GM21360 (cell line): ENCODE measurements around the gene BAX.

Experiments used
- ATAC-seq: cut with Tn5 transposase; IDR thresholded peaks from one replicate; pipeline ENCODE4 v1.9.1; 2021; ENCODE audit warnings: mild to moderate bottlenecking, moderate library complexity; ENCODE audit not compliant: unreplicated experiment

BAX gene

DNA sequence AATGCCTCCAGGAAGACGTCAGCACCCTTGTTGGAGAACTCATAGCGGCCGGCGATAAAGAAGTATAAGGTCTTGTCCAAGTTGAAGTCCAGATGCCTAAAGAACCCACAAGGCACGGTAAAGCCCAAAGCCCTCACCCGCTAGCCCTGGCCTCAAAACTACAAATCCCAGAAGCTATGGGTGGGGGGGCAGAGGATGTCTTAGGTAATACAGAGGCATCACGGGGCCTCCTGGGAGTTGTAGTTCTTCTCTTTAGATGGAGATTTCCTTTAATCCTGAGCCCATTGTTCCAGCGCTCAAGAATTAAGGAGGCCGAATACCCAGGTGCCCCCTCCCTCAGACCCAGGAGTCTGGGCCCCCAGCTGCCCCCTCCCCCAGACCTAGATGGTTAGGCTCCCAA lies 27.6 kb downstream of the BAX start:
- ATAC-seq: no peak

DNA sequence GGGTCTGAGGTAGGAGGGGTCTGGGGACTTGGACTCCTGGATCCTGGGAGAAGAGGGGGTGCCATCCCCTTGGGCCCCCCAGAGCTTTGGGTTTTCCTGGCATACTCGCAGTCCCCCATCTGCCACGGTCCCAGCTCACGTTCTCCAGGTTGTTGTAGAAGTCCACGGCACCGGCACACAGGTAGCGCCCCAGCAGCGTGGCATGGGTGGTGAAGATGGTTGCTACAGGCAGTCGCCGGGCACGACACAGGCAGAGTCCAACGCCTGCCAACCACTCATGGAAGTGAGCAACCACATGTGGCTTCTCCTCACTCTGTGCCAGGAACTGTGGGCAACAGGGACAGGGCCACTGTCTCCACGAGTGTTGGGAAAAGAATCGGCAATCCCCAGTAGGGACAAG lies 31.0 kb downstream of the BAX start:
- no peak for ATAC-seq

DNA sequence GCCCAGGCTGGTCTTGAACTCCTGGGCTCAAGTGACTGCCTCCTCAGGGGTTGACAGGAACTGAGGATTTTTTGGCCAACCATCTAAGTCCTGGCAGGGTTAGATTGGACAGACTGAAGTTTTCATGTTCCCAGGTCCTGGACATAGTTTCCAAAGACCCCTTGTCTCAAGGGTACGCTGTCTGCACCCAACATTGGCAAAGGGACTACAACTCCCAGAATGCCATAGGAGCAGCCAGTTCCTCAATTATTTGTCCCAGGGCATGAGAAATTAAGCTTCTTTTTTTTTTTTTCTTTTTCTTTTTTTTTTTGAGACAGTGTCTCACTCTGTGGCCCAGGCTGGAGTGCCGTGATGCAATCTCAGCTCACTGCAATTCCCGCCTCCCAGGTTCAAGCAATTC lies 31.5 kb downstream of the BAX start:
- no peak for ATAC-seq

DNA sequence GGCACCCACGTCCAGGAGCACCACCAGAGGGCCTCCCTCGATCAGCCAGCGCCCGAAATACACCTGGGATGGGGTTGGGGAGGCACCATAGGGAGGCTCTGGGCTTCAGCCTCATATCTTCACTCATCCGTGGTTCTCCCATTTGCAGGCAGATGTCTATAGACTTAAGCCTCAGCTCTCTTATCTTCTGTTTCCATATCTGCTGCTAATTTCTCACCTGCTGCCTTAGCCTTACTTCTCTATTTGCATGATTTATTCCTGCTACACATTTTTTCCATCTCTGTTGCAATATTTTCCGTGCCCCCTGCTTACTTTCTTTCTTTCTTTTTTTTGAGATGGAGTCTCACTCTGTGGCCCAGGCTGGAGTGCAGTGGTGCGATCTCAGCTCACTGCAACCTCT lies 32.6 kb downstream of the BAX start:
- no peak for ATAC-seq

DNA sequence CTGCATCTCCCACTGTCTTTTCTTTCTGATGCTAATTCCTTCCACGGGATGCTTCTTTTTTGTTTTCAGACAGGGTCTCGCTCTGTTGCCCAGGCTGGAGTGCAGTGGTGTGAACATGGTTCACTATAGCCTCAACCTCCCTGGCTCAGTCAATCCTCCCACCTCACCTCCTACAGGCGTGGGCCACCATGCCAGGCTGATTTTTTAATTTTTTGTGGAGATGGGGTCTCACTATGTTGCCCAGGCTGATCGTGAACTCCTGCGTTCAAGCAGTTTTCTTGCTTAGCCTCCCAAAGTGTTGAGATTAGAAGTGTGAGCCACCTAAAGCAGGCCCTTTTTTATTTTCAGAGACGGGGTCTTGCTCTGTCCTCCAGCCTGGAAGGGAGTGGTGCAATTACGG lies 33.6 kb downstream of the BAX start:
- no peak for ATAC-seq

DNA sequence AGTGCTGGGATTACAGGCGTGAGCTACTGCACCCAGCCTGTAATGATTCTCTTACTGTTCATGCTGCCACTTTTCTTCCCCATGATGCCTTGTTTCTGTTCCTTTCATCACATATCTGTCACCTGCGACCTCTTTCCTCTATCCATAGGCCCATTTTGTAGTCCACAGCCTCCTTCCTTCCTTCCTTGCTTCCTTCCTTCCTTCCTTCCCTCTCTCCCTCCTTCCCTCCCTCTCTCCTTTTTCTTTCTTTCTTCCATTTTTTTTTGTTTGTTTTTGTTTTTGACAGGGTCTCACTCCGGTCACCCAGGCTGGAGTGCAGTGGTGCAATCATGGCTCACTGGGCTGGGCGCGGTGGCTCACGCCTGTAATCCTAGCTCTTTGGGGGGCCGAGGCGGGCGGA lies 34.2 kb downstream of the BAX start:
- ATAC-seq: no peak

DNA sequence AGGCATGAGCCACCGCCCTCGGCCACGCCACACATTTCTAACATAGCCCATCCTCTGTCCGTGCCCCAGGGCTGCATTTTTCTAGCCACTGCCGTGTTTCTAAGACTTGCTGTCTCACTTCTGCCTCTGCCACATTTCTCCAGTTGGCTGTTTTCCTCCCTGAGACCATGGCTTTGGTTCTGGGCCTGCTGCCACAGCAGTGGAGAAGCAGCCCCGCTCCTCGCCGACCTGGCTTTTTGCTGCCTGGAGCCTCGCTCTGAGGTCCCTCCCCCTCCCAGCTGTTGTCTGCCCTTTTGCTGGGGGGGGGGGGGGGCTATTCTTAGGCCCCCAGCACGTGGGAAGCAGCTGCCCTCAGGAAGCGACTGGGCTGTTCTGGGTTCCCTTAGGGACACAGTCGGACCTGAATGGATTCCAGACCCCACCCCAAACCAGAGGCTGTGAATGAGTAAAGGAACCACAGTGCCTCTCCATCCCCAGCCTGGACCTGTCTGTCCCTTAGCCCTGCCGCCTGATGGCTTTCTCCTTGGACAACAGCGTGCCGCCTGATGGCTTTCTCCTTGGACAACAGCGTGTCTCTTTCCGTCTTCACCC lies 35.1 kb downstream of the BAX start:
- no peak for ATAC-seq

DNA sequence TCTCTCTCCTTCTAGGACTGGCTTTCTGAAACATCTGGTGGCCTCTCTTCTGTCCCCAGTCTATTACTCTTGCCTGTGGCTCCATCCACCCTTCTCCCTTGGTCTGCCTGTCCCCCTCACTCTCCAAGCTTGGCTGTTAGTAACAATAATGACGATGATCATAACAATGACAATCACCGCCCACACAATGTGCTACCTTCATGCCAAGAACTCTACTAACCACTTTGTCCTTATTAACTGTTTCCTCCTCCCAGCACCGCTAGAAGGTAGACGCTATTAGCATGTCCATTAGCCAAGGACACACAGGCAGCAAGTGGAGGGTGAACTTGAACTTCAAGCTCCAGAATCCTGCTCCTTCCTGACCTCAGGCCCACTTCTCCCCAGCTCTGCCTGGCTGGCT lies 35.7 kb downstream of the BAX start:
- ATAC-seq: no peak

DNA sequence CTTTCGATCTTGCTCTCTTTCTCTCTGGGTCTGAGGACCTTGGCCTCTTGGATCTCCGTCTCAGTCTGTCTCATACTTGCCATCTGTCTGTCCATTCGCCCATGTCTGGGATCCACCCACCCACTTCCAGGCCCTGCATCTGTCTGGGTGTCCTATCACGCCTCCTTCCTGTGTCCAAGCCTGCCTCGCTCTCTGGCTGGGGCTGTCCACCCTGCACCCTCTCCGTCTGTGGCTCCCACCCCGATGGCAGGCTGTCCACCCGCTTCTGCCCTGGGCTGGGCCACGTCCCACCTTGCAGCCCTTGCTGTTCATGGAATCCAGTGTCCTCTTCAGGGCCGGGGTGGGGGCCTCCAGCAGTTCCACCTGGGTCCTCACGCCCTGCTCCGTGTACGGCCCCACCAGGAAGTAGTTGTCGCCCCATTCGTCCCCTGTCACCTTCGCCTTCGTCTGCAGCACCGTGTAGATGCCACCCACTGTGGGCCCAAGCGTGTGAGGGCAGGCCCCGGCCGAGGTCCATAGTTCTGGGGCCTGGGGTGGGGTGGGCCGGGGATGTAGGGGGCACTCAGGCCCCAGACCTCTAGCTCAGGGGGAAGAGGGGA lies 36.4 kb downstream of the BAX start:
- no peak for ATAC-seq

DNA sequence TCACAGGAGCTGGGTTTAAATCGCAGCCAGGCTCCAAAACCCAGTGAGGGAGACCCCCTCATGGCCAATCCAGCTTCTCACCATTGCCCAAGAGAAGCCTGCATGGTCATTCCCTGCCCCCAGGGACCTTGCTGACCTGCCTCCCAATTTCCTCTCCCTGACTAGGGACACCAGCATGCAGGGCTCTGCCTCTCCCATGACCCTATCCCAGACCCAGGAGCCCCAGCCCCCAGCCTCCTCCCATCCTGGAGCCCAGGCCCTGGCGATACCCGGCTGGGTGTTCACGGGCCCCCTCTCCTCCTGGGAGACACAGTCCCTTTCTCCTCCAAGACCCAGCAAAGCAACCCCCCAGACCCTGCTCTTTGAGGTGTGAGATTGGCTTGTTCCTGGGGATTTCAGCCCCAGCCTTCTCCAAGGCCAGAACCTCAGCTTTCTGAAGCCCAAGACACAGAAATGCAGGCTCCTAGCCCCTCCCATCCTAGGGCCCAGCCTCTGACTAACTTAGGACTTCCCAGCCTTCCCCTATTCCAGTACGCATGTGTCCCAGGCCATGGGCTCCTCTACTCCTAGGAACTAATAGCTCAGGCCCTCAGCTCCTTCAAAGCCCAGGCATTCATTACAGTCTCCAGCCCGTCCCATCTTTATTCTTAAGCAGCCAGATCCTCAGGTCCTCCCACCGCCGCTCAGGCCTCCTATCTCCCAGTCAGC lies 37.4 kb downstream of the BAX start:
- no peak for ATAC-seq

DNA sequence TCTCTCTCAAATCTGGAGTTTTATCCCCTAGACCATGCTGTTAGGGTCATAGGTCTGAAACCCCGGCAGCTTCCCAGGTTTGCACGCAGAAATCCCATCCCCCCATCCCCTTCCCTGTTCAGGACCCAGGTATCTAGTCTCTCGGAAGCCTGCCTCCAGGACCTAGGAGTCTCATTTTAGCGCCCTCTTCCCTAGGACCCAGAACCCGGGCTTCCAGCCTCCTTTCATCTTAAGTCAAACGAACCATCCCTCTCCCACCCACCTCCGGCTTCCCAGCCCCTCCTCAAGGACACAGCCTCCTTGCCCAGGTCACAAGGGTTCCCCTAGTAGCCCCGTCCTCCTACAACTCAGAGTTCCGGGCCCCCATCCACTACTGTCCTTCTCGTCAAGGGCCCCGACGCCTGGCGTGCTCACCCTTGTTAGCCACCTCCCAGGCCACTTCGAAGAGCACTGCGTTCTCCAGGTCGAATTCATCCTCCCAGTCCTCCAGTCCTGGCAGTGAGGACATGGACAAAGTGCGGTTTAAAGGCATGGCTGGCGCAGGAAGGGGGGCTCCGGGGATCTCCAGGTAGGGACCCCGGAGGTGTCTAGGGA lies 38.0 kb downstream of the BAX start:
- ATAC-seq: no peak

DNA sequence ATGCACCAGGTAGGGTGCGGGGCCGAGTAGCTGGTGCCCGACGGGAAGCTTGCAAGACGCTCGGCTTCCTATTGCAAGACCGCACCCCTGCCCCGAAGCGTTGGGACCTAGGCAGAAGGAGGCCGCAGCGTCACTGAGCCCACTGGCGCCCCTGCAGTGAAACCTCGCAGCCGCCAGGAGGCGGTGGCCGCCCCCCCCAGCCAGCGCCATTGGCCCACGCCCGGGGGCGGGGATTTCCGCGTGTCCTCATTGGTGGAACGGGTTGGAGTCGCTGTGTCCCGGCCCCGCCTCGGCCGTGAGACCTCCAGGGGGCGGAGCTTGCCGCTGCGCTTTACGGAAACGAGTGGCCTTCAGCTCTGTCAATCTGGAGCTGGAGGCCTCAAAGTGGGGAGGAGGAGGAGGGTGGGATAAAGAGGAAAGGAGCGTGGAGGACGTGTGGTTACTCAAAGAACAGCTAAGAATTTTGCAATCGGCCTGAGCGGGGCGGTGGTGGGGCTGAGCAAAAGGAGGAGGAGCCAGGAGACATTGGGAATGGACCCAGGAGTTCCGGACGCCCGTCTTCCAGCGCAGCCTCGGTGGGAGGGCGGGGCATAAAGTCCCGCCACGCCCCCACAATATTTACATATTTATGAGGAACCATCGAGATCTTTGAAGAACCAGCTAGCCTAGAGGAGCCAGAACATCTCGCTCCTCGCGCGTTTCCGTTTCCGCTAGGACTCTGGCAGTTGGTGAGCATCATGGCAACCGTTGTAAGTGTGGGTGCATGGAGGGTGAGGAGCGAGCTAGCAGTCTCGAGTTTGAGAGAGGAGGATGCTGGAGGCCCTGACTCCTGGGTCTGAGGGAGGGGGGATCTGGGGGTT lies 38.7 kb downstream of the BAX start, which contains the start of the genes GYS1 and RUVBL2:
GYS1 (minus strand) TSS at position 135 of the 860 bp plus-strand sequence. CDS start 197 bp downstream, outside the sequence.
RUVBL2 (plus strand) TSS at position 713 of the 860 bp plus-strand sequence; CDS start at position 738, 25 bp downstream.
- ATAC-seq: peak; percentile 80

DNA sequence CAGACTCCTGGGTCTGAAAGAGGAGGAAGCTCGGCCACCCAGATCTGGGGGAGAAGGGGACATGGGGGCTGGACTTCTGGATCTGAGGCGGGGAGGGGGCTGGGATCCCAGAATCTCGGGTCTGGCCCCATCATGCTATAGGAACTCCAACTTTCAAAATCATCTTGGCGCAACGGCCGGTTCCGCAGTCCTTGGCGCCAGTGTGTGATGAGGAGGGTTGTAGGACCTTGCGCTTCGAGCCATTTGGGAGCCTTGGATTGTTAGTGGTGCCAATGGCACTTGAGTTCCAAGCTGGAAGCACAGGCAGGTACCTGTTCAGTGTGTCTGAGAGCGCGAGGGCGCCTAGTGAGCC lies 39.3 kb downstream of the BAX start:
- ATAC-seq: no peak

DNA sequence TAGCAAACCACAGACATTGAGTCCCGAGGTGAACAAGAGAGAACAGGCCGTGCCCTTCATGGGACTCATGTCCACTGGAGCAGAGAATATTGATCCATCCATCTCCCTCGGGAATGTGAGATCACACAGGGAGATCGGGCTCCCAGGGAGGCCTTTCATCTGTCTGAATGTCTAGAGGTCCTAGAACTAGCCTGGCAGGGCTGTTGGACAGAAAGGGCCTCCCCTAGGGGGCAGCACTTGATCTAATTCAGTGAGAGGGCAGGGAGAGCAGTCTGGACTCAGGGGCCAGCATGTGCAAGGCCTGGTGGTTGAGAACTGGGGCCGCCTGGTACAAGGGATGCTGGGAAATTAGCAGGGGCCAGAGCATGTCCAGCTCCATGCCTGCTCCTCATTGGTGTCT lies 43.3 kb downstream of the BAX start:
- ATAC-seq: no peak

DNA sequence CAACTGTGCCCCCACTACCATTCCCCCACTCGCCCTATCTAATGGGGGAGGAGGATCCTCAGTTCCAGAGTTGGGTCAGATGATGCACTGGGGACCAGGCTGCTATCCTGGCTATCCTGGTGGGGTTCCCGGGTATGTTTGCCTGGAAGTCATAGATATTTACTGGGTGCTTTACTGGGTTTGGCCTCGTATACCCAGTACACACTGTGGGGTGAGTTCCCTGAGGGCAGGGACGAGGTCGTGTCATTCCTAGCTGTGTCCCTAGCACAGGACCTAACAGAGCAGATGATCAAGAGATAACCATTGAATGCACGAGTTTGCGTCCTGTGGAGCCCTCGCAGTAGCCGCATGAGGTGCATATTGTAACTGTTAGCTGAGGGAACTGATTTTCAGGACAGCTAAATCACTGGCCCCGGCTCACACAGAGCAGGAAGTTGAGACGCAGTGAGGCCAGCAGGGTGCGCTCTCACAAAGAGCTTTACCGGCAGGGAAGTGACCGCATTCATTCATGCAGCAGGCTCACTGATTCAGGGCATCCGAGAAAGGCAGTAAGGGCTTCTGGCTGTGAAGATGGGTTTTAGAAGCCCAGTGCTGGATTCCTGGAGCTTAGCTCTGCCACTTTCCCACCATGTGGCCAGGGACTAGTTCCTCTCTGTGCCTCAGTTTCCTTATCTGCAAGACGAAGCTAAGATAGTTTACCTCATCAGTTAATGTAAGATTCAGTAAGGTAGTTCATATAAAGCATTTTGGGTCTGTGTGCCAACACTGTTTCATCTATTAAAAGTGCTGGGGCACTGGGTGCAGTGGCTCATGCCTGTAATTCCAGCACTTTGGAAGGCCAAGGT lies 45.0 kb downstream of the BAX start:
- ATAC-seq: no peak

DNA sequence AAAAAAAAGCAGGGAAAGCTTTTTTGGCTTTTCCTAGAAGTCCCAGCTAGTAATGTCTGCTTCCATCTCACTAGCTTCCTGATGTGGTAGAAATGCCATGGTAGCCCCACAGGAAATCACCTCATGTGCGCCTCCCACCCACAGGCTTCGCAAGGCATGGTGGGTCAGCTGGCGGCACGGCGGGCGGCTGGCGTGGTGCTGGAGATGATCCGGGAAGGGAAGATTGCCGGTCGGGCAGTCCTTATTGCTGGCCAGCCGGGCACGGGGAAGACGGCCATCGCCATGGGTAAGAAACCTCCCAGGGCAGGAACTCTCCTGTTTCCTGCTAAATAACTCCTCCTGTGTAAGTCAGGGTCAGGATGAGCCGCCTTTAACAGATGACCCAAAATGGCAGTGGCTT lies 49.5 kb downstream of the BAX start:
- ATAC-seq: no peak

DNA sequence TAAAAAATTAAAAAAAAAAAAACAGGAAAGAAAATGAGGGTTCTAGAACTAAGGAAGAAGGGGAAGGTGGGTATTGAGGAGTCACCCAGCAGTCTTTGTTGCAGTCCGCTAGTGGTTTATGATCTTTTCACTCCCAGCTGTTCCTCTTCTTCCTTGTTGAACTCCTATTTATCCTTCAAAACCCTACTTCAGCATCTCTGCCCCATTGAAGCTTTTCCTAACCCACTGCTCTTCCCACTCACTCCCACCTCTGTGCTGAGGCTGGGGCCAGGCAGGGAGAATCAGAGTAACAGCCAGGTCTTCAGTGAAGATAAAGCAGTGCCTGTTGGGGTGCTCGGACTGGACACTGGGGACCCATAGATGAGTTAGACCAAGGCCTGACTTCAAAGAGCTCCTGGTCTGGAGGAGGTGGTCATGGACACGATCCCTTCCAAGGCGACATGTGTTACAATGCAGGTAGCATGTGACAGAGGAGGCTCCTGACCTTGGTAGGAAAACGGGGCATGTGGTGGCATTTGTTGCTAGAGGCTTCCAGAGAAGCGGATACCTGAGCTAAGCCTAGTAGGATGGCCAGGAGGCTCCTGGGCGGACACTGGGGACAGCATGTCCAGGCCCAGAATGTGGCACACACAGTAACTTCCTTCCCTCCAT lies 50.4 kb downstream of the BAX start:
- no peak for ATAC-seq

DNA sequence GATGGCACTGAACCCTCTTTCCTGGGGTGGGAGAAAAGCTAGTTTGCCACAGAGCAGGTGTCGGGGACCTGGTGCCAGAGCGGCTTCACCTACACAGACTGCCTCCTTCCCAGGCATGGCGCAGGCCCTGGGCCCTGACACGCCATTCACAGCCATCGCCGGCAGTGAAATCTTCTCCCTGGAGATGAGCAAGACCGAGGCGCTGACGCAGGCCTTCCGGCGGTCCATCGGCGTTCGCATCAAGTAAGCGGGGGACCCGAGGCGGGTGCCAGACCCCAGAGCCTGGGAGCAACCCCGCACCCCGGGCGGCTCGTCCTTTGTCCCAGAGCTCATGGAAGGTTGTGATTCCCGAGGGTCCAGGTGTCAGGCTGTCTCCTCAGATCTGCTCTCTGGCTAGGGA lies 52.2 kb downstream of the BAX start:
- no peak for ATAC-seq

DNA sequence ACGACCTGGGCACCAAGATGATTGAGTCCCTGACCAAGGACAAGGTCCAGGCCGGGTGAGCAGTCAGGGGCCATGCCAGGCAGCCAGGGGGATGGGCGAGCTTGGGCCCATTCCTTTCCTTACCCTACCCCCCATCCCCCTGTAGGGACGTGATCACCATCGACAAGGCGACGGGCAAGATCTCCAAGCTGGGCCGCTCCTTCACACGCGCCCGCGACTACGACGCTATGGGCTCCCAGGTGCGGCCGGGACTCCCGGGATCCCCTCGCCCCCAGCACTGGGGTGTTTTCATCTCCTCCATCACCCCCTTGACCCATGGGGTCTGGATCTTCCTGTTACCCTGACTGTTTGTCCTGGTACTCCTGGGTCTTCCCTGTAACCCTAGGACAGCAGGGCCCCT lies 55.2 kb downstream of the BAX start:
- no peak for ATAC-seq

DNA sequence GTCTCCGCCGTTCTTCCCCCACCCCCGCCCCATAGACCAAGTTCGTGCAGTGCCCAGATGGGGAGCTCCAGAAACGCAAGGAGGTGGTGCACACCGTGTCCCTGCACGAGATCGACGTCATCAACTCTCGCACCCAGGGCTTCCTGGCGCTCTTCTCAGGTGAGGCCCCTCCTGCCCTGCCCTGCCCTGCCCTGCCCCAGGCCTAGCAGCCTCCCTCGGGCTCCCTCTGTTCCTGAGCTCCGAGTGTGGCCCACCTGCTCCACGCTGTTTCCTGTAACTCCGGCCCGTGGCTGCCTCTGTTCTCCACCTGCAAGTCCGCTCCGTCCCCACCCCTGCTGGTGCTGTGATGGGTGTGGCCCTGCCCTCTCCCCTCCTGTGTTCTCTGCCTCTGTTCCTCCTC lies 55.8 kb downstream of the BAX start:
- no peak for ATAC-seq
